ENCODE results near the gene SPPL2B. TPM values are rescaled to one million over a fixed set of nuclear protein-coding genes. Genes with fewer than 3 reads are reported as not detected.

Gene SPPL2B
- total RNA-seq, 4 donors from 2014 or later = 47.8 to 97.8 (median 67.3) TPM

- Histone ChIP-seq H3K27ac (no peak overlapping the region), H3K9me3 (no peaks in the 10 kb centered on the region), H3K36me3 (peaks cover 5 to 8% of the 10 kb centered on the region in 2 donors), H3K27me3 (no peaks in the 10 kb centered on the region), H3K4me1 (peaks cover 11 to 20% of the 10 kb centered on the region in 2 donors), H3K4me3 (replicated peaks in 1 of 3) (no peak overlapping the region)
- 86 to 92% methylated on average over 12 to 17 of the region's 33 CpGs for WGBS, 2 donors
- DNase-seq = no peak
- intact Hi-C loops (cut with DNase I) = no loop called here
- TF ChIP-seq, protein P1, sequence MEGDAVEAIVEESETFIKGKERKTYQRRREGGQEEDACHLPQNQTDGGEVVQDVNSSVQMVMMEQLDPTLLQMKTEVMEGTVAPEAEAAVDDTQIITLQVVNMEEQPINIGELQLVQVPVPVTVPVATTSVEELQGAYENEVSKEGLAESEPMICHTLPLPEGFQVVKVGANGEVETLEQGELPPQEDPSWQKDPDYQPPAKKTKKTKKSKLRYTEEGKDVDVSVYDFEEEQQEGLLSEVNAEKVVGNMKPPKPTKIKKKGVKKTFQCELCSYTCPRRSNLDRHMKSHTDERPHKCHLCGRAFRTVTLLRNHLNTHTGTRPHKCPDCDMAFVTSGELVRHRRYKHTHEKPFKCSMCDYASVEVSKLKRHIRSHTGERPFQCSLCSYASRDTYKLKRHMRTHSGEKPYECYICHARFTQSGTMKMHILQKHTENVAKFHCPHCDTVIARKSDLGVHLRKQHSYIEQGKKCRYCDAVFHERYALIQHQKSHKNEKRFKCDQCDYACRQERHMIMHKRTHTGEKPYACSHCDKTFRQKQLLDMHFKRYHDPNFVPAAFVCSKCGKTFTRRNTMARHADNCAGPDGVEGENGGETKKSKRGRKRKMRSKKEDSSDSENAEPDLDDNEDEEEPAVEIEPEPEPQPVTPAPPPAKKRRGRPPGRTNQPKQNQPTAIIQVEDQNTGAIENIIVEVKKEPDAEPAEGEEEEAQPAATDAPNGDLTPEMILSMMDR (IDR thresholded peaks at IDR 0.05) = no peak
- no peak for TF ChIP-seq POLR2A (IDR thresholded peaks at IDR 0.05)
These were observed 8.2 kb downstream of the SPPL2B start for GRCh38 chr19:2336528-2337328.

DNA sequence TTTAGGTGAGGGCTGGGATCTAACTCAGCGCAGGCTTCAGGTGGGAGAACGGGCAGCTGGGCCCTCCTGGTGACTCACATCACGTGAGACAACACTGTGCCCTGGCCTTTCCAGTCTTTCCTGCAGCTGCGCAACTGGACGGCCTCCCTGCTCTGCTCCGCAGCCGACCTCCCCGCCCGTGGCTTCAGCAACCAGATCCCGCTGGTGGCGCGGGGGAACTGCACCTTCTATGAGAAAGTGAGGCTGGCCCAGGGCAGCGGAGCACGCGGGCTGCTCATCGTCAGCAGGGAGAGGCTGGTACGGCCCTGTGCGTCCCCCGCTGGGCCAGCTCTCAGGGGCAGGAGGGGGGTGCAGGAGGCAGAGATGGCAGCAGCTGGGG is 8.8 kb downstream of the SPPL2B start:
- no peak for TF ChIP-seq POLR2A (IDR thresholded peaks at IDR 0.05)
- TF ChIP-seq, protein P1 (IDR thresholded peaks at IDR 0.05) = no peak
- 77 to 87% methylated on average over 16 to 18 of the region's 19 CpGs for WGBS, 2 donors
- Histone ChIP-seq H3K27me3 (no peaks in the 10 kb centered on the region), H3K4me3 (replicated peaks in 1 of 3) (no peak overlapping the region), H3K27ac (no peak overlapping the region), H3K36me3 (peaks cover 5 to 11% of the 10 kb centered on the region in 2 donors), H3K4me1 (peaks cover 5 to 14% of the 10 kb centered on the region in 2 donors), H3K9me3 (no peaks in the 10 kb centered on the region)
- DNase-seq = no peak
- intact Hi-C loops (cut with DNase I) = no loop called here

DNA sequence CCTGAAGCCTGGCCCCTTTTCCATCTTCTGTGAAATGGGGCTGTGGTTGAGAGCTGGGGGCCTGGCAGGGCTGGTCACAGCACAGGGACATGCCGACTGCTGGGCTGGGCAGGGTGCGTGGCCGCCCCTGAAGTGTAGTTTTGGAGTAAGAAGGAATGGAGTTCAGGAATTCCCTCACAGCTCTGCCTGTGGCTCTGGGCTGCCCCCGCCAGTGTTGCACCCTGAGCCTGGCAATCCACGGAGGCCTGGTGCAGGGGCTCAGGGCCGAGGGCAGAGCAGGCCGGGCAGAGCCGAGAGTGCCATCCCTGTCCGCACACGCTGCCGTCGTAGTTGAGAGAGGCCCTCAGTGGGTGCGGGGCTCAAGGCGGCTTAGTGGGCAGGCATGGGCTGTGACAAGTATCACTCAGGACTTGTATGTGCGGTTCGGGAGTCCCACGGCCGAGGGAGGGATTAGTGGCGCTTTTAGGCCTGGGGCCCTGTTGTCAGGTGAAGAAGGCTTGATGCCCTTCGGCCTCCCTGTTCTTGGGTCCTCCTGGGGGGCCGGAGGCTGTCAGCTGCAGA is 9.7 kb downstream of the SPPL2B start:
- DNase-seq = no peak
- intact Hi-C loops (cut with DNase I) = no loop called here
- Histone ChIP-seq H3K9me3 (no peaks in the 10 kb centered on the region), H3K4me3 (replicated peaks in 1 of 3) (no peak overlapping the region), H3K27ac (no peak overlapping the region), H3K27me3 (no peaks in the 10 kb centered on the region), H3K36me3 (peaks cover 5 to 11% of the 10 kb centered on the region in 2 donors), H3K4me1 (peaks cover 0 to 8% of the 10 kb centered on the region in 2 donors)
- 93 to 94% methylated on average over 16 to 18 of the region's 21 CpGs for WGBS, 2 donors
- TF ChIP-seq POLR2A (IDR thresholded peaks at IDR 0.05) = no peak
- TF ChIP-seq, protein P1 (IDR thresholded peaks at IDR 0.05) = no peak

- intact Hi-C loops (cut with DNase I) = no loop called here
- Histone ChIP-seq H3K4me1 (no peaks in the 10 kb centered on the region), H3K4me3 (replicated peaks in 1 of 3) (no peak overlapping the region), H3K9me3 (no peaks in the 10 kb centered on the region), H3K27me3 (no peaks in the 10 kb centered on the region), H3K27ac (no peak overlapping the region), H3K36me3 (peaks cover 5 to 11% of the 10 kb centered on the region in 2 donors)
- TF ChIP-seq, protein P1 (IDR thresholded peaks at IDR 0.05) = no peak
- no peak for TF ChIP-seq POLR2A (IDR thresholded peaks at IDR 0.05)
- no peak for DNase-seq
- WGBS, 2 donors = 93 to 98% methylated on average over 46 to 48 of the region's 54 CpGs
These were observed 10.5 kb downstream of the SPPL2B start for GRCh38 chr19:2338751-2339643.
